Measurements from ENCODE around the gene TAPBP.

TAPBP gene

DNA sequence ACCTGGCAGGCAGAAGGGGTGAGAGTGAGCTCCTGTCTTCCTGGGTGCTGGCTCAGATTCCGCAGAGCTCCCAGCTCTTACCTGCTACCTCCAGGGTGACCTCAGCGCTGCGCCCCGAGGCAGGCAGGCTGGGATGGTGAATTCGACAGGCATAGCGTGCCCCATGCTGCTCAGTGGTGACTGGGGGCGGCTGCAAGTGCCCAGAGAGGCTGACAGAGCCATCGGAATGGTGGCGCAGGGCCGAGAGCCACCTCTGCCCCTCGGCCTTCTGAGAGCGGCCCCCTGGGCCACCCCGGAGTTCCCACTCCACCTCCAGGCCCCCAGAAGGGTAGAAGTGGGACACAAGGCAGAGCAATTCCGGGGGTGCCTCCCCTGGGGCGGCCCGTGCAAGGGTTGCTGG, 9.7 kb downstream of the TAPBP start:
- TF ChIP-seq MAX (IDR thresholded peaks at IDR 0.05) (no peak), CREB1 (IDR thresholded peaks at IDR 0.05; ENCODE audit: low read depth) (no peak)

- TF ChIP-seq CREB1 (IDR thresholded peaks at IDR 0.05; ENCODE audit: low read depth) (no peak), TEAD4 (IDR thresholded peaks at IDR 0.05) (no peak), CEBPB (IDR thresholded peaks at IDR 0.05) (no peak), TAF1 (IDR thresholded peaks at IDR 0.05; ENCODE audit: low read depth) (no peak), REST (IDR thresholded peaks at IDR 0.05; ENCODE audit: low read depth) (no peak), EP300 (IDR thresholded peaks at IDR 0.05; ENCODE audit: borderline replicate concordance) (no peak), NFIC (IDR thresholded peaks at IDR 0.05) (no peak), YY1 (IDR thresholded peaks at IDR 0.05; ENCODE audit: low read depth) (no peak), MAX (IDR thresholded peaks at IDR 0.05) (no peak), FOXM1 (IDR thresholded peaks at IDR 0.05; ENCODE audit: borderline replicate concordance, low read depth) (no peak), TCF12 (IDR thresholded peaks at IDR 0.05; ENCODE audit: low read depth) (no peak), ZBTB7A (IDR thresholded peaks at IDR 0.05; ENCODE audit: low read depth) (no peak), USF1 (IDR thresholded peaks at IDR 0.05) (no peak), RAD21 (IDR thresholded peaks at IDR 0.05; ENCODE audit: low read depth) (no peak), EGR1 (IDR thresholded peaks at IDR 0.05) (no peak)
Measured at GRCh38 chr6:33301877-33302276, 12.0 kb downstream of the TAPBP start.

- no peak for TF ChIP-seq NFIC (IDR thresholded peaks at IDR 0.05)
- no peak for TF ChIP-seq EP300 (IDR thresholded peaks at IDR 0.05; ENCODE audit: borderline replicate concordance)
- TF ChIP-seq MAX (IDR thresholded peaks at IDR 0.05), result peak; percentile 38; the same call in 1 of the 2 replicates
- peak; percentile 52; the same call in 1 of the 2 replicates for TF ChIP-seq EGR1 (IDR thresholded peaks at IDR 0.05)
- TF ChIP-seq REST (IDR thresholded peaks at IDR 0.05; ENCODE audit: low read depth), result no peak
- TF ChIP-seq CEBPB (IDR thresholded peaks at IDR 0.05), result no peak
- TF ChIP-seq RAD21 (IDR thresholded peaks at IDR 0.05; ENCODE audit: low read depth), result peak; percentile 54
- peak; percentile 41; the same call in 1 of the 2 replicates for TF ChIP-seq YY1 (IDR thresholded peaks at IDR 0.05; ENCODE audit: low read depth)
- TF ChIP-seq USF1 (IDR thresholded peaks at IDR 0.05), result no peak
- no peak for TF ChIP-seq FOXM1 (IDR thresholded peaks at IDR 0.05; ENCODE audit: borderline replicate concordance, low read depth)
- peak; percentile 80 for TF ChIP-seq TAF1 (IDR thresholded peaks at IDR 0.05; ENCODE audit: low read depth)
- TF ChIP-seq ZBTB7A (IDR thresholded peaks at IDR 0.05; ENCODE audit: low read depth), result 0 out of 2 replicates have a peak, but pooled peaks have one; percentile 60
Measured at GRCh38 chr6:33299237-33299944, 14.5 kb downstream of the TAPBP start.

DNA sequence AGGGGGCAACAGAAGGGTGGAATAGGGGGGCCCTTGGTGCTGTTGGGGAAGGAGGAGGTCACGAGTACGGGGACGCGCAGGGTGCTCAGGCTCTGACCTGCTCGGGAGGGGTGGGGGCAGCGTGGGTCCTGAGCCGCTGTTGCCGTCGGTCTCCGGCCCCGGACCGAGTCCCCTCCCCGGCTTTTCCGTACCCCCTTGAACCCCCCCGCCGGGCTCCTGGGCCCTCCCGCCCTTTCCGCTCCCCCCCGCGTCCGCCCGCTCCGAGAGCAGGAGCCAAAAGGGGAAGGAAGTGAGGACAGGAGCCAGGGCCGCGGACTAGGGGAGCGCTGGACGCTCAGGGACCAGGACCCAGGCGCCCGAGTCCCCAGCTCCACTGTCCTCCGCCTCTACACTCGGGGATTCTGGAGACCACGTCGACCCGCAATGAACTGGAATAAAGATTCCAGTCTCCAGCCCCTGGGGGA, 15.1 kb downstream of the TAPBP start, which contains the start of gene RGL2:
Gene RGL2, minus strand, starts transcription at position 170 of the 464 bp plus-strand sequence. CDS start 332 bp downstream, outside the sequence.
- TF ChIP-seq ZBTB7A (IDR thresholded peaks at IDR 0.05; ENCODE audit: low read depth), result peak; percentile 53; the same call in 1 of the 2 replicates
- no peak for TF ChIP-seq TCF12 (IDR thresholded peaks at IDR 0.05; ENCODE audit: low read depth)

- 0 out of 2 replicates have a peak, but pooled peaks have one; percentile 29 for TF ChIP-seq TAF1 (IDR thresholded peaks at IDR 0.05; ENCODE audit: low read depth)
- TF ChIP-seq CREB1 (IDR thresholded peaks at IDR 0.05; ENCODE audit: low read depth), result no peak
- no peak for TF ChIP-seq RAD21 (IDR thresholded peaks at IDR 0.05; ENCODE audit: low read depth)
- peak; percentile 12; the same call in 1 of the 2 replicates for TF ChIP-seq ZBTB7A (IDR thresholded peaks at IDR 0.05; ENCODE audit: low read depth)
Measured at GRCh38 chr6:33297956-33298772, 15.7 kb downstream of the TAPBP start.
